ENCODE measurements around the gene GPSM3.

Gene GPSM3

DNA sequence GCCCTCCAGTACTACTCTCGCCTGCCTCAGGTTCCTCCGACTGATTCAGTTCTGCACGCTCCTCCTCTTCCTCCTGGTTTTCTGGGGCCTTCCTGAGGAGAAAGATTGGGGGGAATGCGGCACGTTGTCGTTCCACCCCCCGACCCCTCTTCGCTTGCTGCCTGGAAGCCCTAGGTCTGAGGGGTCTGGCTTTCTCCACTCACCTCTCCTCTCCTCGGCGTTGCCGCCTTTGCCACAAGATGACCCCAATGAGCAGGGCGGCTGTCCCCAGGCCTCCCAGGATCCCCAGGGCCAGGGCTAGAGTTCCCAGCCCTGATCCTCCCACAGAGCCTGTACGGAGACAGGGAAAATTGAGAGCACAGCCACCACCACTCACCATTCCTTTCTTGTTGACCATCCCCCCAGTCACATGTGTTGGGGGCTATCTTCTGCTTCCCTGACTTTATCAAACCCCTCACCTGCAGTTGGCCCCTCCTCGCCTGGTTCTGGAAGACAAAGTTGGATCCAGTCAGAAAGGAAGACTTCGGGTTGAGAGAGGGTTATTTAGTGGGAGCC is 11.2 kb downstream of the GPSM3 start:
- Mint-ChIP-seq H3K27ac (ENCODE audit: low read depth) (no peak overlapping the region), H3K36me3 (ENCODE audit: insufficient read depth) (peaks cover 36% of the 10 kb centered on the region), H3K9me3 (no peaks in the 10 kb centered on the region), H3K27me3 (no peaks in the 10 kb centered on the region), H3K4me1 (peaks cover 54% of the 10 kb centered on the region), H3K4me3 (no peak overlapping the region)
- ATAC-seq (replicated peaks; ENCODE audit: extremely low read depth, poor library complexity, severe bottlenecking), result no peak
- no peak for DNase-seq (ENCODE audit: low spot score in 2 of 2)

DNA sequence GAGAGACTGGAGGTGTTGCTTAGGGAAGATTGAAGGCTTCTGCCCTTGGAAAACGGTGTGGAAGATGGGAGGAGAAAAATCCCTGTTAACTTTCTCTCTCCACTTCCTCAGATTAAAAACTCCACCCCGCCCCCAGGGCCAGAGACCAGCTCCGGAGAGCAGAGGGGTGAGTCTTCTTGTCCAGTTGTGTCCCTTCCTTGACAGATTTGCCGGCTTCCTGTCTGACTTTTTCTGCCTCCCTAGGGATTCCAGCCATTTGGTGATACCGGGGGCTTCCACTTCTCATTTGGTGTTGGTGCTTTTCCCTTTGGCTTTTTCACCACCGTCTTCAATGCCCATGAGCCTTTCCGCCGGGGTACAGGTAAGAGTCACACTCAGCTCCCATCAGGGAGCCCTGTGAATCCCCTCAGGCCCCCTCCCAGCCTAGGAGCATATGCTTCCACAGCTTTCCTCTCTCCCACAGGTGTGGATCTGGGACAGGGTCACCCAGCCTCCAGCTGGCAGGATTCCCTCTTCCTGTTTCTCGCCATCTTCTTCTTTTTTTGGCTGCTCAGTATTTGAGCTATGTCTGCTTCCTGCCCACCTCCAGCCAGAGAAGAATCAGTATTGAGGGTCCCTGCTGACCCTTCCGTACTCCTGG is 12.6 kb downstream of the GPSM3 start:
- H3K36me3 Mint-ChIP-seq (ENCODE audit: insufficient read depth), result peaks cover 32% of the 10 kb centered on the region
- ATAC-seq (replicated peaks; ENCODE audit: extremely low read depth, poor library complexity, severe bottlenecking) (no peak), DNase-seq (ENCODE audit: low spot score in 2 of 2) (no peak)
- H3K4me3 Mint-ChIP-seq, result peak overlapping the region; percentile 28
- H3K27ac Mint-ChIP-seq (ENCODE audit: low read depth), result peak overlapping the region; percentile 32
- peaks cover 55% of the 10 kb centered on the region for H3K4me1 Mint-ChIP-seq
- H3K27me3 Mint-ChIP-seq, result no peaks in the 10 kb centered on the region
- no peaks in the 10 kb centered on the region for H3K9me3 Mint-ChIP-seq

DNA sequence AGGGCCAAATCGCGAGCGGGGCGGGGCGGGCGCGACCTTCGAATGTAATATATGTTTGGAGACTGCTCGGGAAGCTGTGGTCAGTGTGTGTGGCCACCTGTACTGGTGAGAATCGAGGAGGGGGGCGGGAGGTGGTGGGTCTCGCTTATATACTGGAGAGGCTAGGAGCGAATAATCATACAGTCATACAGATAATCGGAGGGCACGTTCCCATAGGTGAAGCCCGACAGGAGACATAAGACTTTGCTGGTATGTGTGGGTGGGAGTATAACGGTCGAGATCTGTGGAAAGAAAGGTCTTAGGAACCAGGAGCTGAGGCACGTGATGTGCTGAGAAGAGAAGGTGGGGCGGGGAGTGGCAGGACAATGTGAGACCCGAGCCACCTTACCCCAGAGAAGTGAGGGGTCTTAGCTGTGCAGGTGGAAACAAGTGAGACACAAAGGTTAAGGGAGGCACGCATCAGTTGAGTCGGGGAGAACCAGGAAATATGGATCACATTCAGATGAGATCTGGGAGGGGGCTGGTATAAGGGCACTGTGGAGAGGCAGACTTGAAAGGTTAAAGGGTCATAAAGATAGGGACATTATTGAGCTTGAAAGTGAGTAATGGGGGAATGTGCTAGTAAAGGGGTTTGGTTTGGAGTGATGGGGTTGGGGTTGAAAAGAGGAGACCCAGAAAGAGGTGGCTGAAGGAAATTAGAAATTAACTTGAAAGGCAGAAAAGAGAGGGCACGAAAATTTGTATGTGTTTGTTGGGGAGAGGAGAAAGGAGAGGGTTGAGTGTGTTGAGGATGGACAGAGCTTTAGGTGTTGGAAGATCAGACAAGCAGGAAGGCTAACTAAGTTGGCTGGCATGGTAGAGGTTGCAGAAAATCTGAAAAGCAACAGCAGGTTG is 13.6 kb downstream of the GPSM3 start:
- Mint-ChIP-seq H3K36me3 (ENCODE audit: insufficient read depth) (peaks cover 32% of the 10 kb centered on the region), H3K27ac (ENCODE audit: low read depth) (peak overlapping the region; percentile 83)
- no peak for ATAC-seq (replicated peaks; ENCODE audit: extremely low read depth, poor library complexity, severe bottlenecking)

DNA sequence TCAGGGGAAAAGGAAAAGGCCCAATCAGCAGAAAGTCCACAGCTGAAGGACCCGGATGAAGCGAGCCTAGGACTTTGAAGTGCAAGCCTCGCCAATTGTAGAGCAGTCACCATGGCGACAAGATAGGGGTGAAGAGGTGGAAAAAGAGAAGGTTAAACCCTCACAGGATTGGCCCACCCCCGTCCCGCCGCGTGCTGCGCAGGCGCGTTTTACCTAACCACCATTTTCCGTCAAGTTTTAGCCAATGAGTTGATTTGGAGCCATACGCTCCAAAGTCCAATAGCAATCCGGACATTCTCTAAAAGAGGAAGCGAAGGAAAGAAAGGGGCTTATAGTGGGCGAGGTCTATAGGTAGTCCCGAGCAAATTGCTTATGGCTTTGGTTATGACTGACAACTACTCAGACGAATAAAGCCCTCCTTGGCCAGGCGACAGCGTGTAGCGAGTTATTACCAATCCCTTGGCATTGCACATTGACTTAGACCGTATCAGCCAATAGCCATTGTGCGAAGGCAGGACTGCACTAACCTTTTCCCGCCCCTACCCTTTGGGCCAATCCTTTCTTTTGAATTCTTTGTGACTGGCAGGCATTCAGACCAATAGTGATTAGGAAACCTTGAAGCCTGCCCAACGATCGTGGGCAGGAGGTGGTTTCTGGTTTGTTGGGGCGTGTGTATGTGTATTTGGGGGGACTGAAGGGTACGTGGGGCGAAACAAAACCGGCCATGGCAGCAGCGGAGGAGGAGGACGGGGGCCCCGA is 14.5 kb downstream of the GPSM3 start, which contains the start of gene RNF5:
RNF5 (plus strand) TSS at position 618 of the 759 bp plus-strand sequence; CDS start at position 725, 107 bp downstream.
- peaks cover 32% of the 10 kb centered on the region for H3K36me3 Mint-ChIP-seq (ENCODE audit: insufficient read depth)
- peak within 1 kb of the TSS; percentile 83 for H3K27ac Mint-ChIP-seq (ENCODE audit: low read depth)
- peaks cover 70% of the 10 kb centered on the region for H3K4me1 Mint-ChIP-seq
- no peaks in the 10 kb centered on the region for H3K27me3 Mint-ChIP-seq
- H3K4me3 Mint-ChIP-seq, result peak within 1 kb of the TSS; percentile 88
- ATAC-seq (replicated peaks; ENCODE audit: extremely low read depth, poor library complexity, severe bottlenecking) (peak; percentile 89), DNase-seq (ENCODE audit: low spot score in 2 of 2) (peak; percentile 71 to 94)
- no peaks in the 10 kb centered on the region for H3K9me3 Mint-ChIP-seq

More for the DNA sequence above, 13.6 kb downstream of the GPSM3 start:
- no peak for DNase-seq (ENCODE audit: low spot score in 2 of 2)
- H3K27me3 Mint-ChIP-seq, result no peaks in the 10 kb centered on the region
- H3K9me3 Mint-ChIP-seq, result no peaks in the 10 kb centered on the region
- H3K4me3 Mint-ChIP-seq, result peak overlapping the region; percentile 88
- H3K4me1 Mint-ChIP-seq, result peaks cover 62% of the 10 kb centered on the region

DNA sequence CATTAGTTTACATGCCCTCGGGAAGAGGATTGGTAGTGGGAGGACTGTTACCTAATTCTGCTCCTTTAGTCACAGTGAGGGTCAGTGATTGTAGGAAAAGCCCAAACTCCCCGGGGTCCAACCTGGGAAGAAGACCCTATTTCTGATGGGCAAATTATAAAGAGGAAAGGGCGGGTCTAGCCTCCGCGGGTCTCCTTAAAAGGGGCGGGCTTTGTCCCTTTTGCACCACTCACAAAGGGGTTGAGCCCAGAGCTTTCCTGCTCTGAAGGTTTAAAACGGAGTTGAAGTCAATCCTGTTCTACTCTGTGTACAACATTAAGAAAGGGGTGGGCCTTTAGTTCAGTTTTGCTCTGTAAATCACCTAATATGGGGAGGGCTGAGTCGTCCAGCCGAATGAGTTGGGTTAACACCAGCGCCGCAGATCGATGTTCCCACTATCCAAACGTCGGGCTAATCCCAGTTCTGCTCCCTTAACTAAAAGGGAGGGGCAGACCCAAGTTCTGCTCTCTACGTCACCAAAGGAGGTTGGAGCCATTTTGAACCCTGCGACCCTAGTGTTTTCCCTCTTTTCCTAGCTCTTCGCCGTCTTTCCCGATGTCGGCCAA is 15.2 kb downstream of the GPSM3 start:
- Mint-ChIP-seq H3K36me3 (ENCODE audit: insufficient read depth) (peaks cover 29% of the 10 kb centered on the region), H3K9me3 (no peaks in the 10 kb centered on the region), H3K4me3 (peak overlapping the region; percentile 88), H3K27me3 (no peaks in the 10 kb centered on the region), H3K27ac (ENCODE audit: low read depth) (peak overlapping the region; percentile 83), H3K4me1 (peaks cover 70% of the 10 kb centered on the region)
- DNase-seq (ENCODE audit: low spot score in 2 of 2) (no peak), ATAC-seq (replicated peaks; ENCODE audit: extremely low read depth, poor library complexity, severe bottlenecking) (no peak)

DNA sequence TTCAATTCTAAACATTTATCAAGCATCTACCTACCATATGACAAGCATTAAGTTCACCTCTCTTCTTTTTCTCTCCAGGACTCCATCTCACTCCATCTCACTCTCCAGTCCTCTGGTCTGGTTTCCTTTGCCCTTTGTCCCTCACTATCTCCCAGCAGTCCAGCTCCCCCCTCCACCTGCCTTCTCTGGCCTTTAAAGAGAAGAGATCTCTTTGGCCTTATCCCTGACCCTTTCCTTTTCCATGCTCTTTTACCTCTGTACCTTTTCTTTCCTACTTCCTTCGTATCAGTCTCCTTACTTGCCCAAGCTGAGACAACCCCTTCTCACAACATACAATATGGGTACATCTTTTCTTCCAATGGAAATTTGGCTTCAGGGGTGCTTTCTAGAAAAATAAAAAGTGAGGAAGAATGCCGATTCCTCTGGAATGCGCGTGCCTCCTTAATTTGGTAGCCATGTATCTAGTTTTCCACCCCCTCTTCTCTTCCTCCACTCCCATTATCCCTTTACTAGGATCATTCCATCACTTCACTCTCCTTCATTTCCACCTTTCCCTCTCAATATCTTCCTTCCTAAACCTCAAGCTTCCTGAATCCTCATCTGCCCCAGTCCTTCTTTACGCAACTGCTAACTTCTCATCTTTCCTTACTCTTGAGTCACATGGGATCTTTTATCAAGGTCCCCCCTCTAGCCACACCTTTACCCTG is 15.8 kb downstream of the GPSM3 start:
- ATAC-seq (replicated peaks; ENCODE audit: extremely low read depth, poor library complexity, severe bottlenecking), result no peak
- H3K27ac Mint-ChIP-seq (ENCODE audit: low read depth), result peak overlapping the region; percentile 83
- no peak for DNase-seq (ENCODE audit: low spot score in 2 of 2)
- peak overlapping the region; percentile 88 for H3K4me3 Mint-ChIP-seq
- H3K4me1 Mint-ChIP-seq, result peaks cover 70% of the 10 kb centered on the region
- H3K27me3 Mint-ChIP-seq, result no peaks in the 10 kb centered on the region
- H3K9me3 Mint-ChIP-seq, result no peaks in the 10 kb centered on the region
- H3K36me3 Mint-ChIP-seq (ENCODE audit: insufficient read depth), result peaks cover 27% of the 10 kb centered on the region

DNA sequence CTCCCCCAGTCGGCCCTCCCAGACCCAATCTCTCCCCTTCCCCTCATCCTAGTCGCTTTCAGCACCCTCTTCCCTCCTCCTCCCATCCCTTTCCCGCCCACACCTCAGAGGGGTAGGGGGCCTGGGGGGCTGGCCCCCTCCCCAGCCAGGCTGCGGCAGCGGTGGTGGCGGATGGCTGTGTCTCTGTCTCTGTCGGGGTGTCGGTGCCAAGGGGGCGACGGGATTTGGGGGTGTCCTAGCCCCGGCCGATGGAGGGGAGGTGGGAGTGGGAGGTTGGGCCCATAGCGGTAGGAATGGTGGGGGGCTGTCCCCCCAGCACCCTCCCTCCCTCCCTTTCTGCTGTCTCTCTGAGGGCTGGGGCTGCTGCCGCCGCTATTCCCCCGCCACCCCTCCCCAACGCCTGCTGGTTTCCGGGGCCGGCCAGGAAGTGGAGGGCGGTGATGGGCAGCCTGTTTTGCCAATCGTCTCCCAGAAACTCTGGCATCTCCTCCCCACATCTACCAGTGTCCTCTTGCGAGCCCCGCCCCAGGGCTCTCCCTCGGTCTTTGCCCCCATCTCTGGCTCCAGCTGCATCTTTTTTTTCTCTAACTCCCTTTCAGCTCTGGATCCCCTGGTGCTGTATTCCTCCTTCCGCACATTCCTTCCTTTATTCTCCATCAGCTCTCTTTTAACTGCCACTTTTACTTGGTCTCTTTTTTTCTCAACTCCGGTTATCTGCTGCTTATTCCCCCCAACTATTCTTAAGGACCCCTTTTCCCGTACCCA is 16.6 kb downstream of the GPSM3 start, which contains the start of gene AGPAT1:
AGPAT1 (minus strand) TSS at position 374 of the 765 bp plus-strand sequence. CDS start 4,588 bp downstream, outside the sequence.
- Mint-ChIP-seq H3K9me3 (no peaks in the 10 kb centered on the region), H3K4me3 (peak within 1 kb of the TSS; percentile 88), H3K27me3 (no peaks in the 10 kb centered on the region), H3K36me3 (ENCODE audit: insufficient read depth) (peaks cover 26% of the 10 kb centered on the region), H3K27ac (ENCODE audit: low read depth) (peak within 1 kb of the TSS; percentile 83), H3K4me1 (peaks cover 64% of the 10 kb centered on the region)
- ATAC-seq (replicated peaks; ENCODE audit: extremely low read depth, poor library complexity, severe bottlenecking) (peak; percentile 33), DNase-seq (ENCODE audit: low spot score in 2 of 2) (peak; percentile 93 to 94)

DNA sequence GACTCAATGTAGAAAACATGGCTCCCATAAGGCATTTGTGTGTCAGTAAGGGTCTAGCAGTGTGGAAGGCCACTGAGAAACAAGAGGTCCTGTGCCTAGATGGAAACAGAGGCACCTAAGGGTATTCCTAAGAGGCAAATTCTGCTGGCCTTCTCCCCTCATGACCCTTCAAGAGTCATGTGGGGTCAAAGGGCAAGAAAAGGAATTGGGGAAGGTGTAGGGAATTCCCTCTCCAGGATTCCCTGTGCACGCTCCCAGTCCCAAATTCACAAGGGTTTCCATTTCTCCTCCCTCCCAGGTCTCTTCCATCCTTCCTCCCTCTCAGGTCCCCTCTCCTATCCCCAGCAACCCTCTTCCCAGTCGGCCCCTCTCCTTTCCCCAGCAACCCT is 17.1 kb downstream of the GPSM3 start:
- ATAC-seq (replicated peaks; ENCODE audit: extremely low read depth, poor library complexity, severe bottlenecking) (no peak), DNase-seq (ENCODE audit: low spot score in 2 of 2) (no peak)
- no peaks in the 10 kb centered on the region for H3K9me3 Mint-ChIP-seq
- H3K27ac Mint-ChIP-seq (ENCODE audit: low read depth), result peak overlapping the region; percentile 83
- peak overlapping the region; percentile 88 for H3K4me3 Mint-ChIP-seq
- H3K36me3 Mint-ChIP-seq (ENCODE audit: insufficient read depth), result peaks cover 22% of the 10 kb centered on the region
- H3K27me3 Mint-ChIP-seq, result no peaks in the 10 kb centered on the region
- peaks cover 59% of the 10 kb centered on the region for H3K4me1 Mint-ChIP-seq

DNA sequence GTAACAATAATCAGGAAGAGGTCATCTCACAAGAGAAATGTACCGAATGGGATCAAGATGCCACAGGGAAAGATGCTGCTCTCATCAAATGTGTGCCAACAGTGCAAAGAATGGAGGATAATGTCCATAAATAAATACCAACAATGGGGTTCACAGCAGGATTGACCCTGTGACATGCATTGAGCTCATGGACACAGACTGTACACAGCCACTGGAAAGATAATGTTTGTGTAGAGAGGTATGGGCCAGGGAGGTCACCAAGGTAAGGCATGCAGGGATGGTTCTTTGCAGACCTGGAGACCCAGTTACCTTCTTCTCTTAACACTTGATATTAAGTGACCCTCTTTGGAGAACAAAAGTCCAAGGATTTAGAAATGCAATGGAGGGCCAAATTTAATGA is 18.0 kb downstream of the GPSM3 start:
- DNase-seq (ENCODE audit: low spot score in 2 of 2) (no peak), ATAC-seq (replicated peaks; ENCODE audit: extremely low read depth, poor library complexity, severe bottlenecking) (no peak)
- H3K27me3 Mint-ChIP-seq, result no peaks in the 10 kb centered on the region
- H3K4me3 Mint-ChIP-seq, result peak overlapping the region; percentile 46
- peaks cover 62% of the 10 kb centered on the region for H3K4me1 Mint-ChIP-seq
- H3K36me3 Mint-ChIP-seq (ENCODE audit: insufficient read depth), result peaks cover 22% of the 10 kb centered on the region
- H3K9me3 Mint-ChIP-seq, result no peaks in the 10 kb centered on the region
- H3K27ac Mint-ChIP-seq (ENCODE audit: low read depth), result no peak overlapping the region

DNA sequence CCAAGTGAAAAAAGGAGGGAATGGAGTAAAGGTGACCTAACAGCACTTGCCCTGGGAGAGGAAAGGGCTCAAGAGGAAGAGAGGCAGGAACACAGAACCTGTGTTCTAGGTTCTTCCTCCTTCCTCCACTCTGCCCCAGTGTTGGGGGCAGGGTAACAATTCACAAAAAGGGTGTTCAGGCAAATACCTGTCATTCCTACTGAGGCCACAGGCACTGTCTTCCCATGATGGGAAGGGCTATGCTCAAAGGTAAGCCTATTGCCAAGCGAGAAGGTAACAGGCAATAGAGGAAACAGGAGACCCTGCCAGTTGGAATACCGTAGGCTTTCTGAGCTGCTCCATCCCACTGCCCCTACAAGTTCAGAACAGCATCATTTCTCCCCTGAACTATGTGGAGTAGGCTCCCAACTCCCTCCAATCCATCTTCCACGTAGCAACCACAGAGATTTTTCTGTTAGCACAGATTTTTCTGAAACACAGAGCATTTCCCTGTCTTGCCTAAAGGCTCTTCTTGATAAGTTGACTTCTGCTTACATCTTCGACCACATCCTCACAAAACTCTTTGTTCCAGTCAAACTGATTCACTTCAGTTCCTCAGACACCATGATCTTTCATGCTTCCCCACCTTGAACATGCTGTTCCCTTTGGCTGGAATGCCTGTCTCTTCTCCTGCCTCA is 19.3 kb downstream of the GPSM3 start:
- Mint-ChIP-seq H3K36me3 (ENCODE audit: insufficient read depth) (peaks cover 23% of the 10 kb centered on the region), H3K27me3 (no peaks in the 10 kb centered on the region), H3K27ac (ENCODE audit: low read depth) (no peak overlapping the region), H3K9me3 (no peaks in the 10 kb centered on the region), H3K4me3 (no peak overlapping the region), H3K4me1 (peaks cover 57% of the 10 kb centered on the region)
- DNase-seq (ENCODE audit: low spot score in 2 of 2) (no peak), ATAC-seq (replicated peaks; ENCODE audit: extremely low read depth, poor library complexity, severe bottlenecking) (no peak)

All from central memory CD8-positive, alpha-beta T cell (primary cell).